Measurements from ENCODE around the gene KLF7.

KLF7 gene

GRCh38 chr2:207129821-207130220 lies 35.9 kb downstream of the KLF7 start:
- no peak for DNase-seq

GRCh38 chr2:207128867-207129266 lies 36.9 kb downstream of the KLF7 start:
- no peak for DNase-seq

- DNase-seq, result no peak
Observed at GRCh38 chr2:207126724-207127308, 38.9 kb downstream of the KLF7 start.

- DNase-seq, result no peak
Observed at GRCh38 chr2:207123776-207124391, 41.9 kb downstream of the KLF7 start.

- DNase-seq, result peak in 1 of 58 donors; percentile 43
Observed at GRCh38 chr2:207123335-207123744, 42.4 kb downstream of the KLF7 start.

- DNase-seq, result no peak
Observed at GRCh38 chr2:207122651-207123334, 43.0 kb downstream of the KLF7 start.

GRCh38 chr2:207121784-207122183 lies 44.0 kb downstream of the KLF7 start:
- DNase-seq, result no peak

GRCh38 chr2:207119048-207119447 lies 46.7 kb downstream of the KLF7 start:
- DNase-seq, result no peak

GRCh38 chr2:207117668-207118067 lies 48.1 kb downstream of the KLF7 start:
- no peak for DNase-seq

GRCh38 chr2:207115715-207116364 lies 49.9 kb downstream of the KLF7 start:
- peak in 24 of 58 donors; percentile 12 to 65 (median 36) for DNase-seq

GRCh38 chr2:207113414-207113813 lies 52.3 kb downstream of the KLF7 start:
- DNase-seq, result peak in 53 of 58 donors; percentile 3 to 86 (median 70)

GRCh38 chr2:207112785-207113184 lies 53.0 kb downstream of the KLF7 start:
- no peak for DNase-seq

- no peak for DNase-seq
Observed at GRCh38 chr2:207112383-207112782, 53.4 kb downstream of the KLF7 start.

- no peak for DNase-seq
Observed at GRCh38 chr2:207111757-207112156, 54.0 kb downstream of the KLF7 start.

- no peak for DNase-seq
Observed at GRCh38 chr2:207110715-207111114, 55.0 kb downstream of the KLF7 start.

- no peak for DNase-seq
Observed at GRCh38 chr2:207110310-207110709, 55.4 kb downstream of the KLF7 start.

- DNase-seq, result peak in 2 of 58 donors; percentile 26 to 38
Observed at GRCh38 chr2:207109768-207110167, 56.0 kb downstream of the KLF7 start.

- no peak for DNase-seq
Observed at GRCh38 chr2:207108440-207108839, 57.3 kb downstream of the KLF7 start.

- peak in 43 of 58 donors; percentile 8 to 75 (median 36) for DNase-seq
Observed at GRCh38 chr2:207107551-207107950, 58.2 kb downstream of the KLF7 start.

- DNase-seq, result peak in 1 of 58 donors; percentile 18
Observed at GRCh38 chr2:207107131-207107530, 58.6 kb downstream of the KLF7 start.

GRCh38 chr2:207103132-207103531 lies 62.6 kb downstream of the KLF7 start:
- no peak for DNase-seq

- no peak for DNase-seq
Observed at GRCh38 chr2:207101984-207102383, 63.8 kb downstream of the KLF7 start.
